IPS-15b (cell line): Measurements from ENCODE around the gene CENPC.
"Not testable (repeated sequence)": the region's sequence is repeated elsewhere in the genome, so short reads cannot be mapped to it uniquely, and the experiment has no call there.

Experiments used
- H3K27me3 ChIP-seq: one replicate; pipeline ENCODE4 v1.6.1; 2013; ENCODE audit warnings: low read length; ENCODE audit not compliant: control insufficient read depth, insufficient read depth
- H3K36me3 ChIP-seq: one replicate; pipeline ENCODE4 v1.6.1; 2013; ENCODE audit warnings: low read length; ENCODE audit not compliant: control insufficient read depth, insufficient read depth
- H3K4me1 ChIP-seq: one replicate; pipeline ENCODE4 v1.6.1; 2013; ENCODE audit warnings: mild to moderate bottlenecking, low read length; ENCODE audit not compliant: control insufficient read depth, insufficient read depth
- H3K4me3 ChIP-seq: one replicate; pipeline ENCODE4 v1.5.1; 2013; ENCODE audit warnings: low read depth, low read length
- H3K9ac ChIP-seq: one replicate; pipeline ENCODE4 v1.6.1; 2013; ENCODE audit warnings: low read depth, mild to moderate bottlenecking, low read length
- H3K9me3 ChIP-seq: one replicate; pipeline ENCODE4 v1.6.1; 2013; ENCODE audit warnings: mild to moderate bottlenecking, low read length; ENCODE audit not compliant: control insufficient read depth, insufficient read depth

The CENPC gene

GRCh38 chr4:67550451-67550850 is 5.1 kb upstream of the CENPC start:
- no peaks in the 10 kb centered on the region for H3K9me3 ChIP-seq

DNA sequence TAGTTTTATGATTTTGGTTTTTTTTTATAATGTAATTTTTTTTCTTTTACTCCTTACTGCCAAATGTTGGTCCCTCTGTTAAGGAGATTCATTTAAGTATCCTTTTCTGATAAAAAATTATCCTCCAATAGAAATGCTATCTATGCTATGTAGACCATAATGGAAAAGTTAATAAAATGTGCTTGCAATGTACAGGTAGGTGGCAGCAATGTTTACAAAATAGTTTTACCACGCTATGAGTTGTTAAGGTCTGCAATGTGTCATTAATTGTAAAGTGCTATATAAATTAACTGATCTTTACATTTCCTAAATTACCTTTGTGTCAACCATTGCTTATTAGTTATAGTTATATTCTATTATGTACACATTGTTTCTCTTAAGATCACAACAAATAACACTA is 3.8 kb upstream of the CENPC start:
- Histone ChIP-seq H3K9me3 (no peaks in the 10 kb centered on the region), H3K36me3 (no peaks in the 10 kb centered on the region), H3K4me1 (no peaks in the 10 kb centered on the region), H3K27me3 (no peaks in the 10 kb centered on the region), H3K9ac (no peak overlapping the region), H3K4me3 (no peak overlapping the region)

More at GRCh38 chr4:67550451-67550850, 5.1 kb upstream of the CENPC start:
- Histone ChIP-seq H3K36me3 (no peaks in the 10 kb centered on the region), H3K27me3 (no peaks in the 10 kb centered on the region), H3K4me3 (no peak overlapping the region), H3K4me1 (no peaks in the 10 kb centered on the region), H3K9ac (no peak overlapping the region)

- Histone ChIP-seq H3K4me1 (no peaks in the 10 kb centered on the region), H3K4me3 (no peak overlapping the region), H3K9me3 (no peaks in the 10 kb centered on the region), H3K27me3 (no peaks in the 10 kb centered on the region), H3K36me3 (no peaks in the 10 kb centered on the region), H3K9ac (no peak overlapping the region)
These were observed 1.7 kb upstream of the CENPC start for GRCh38 chr4:67546971-67547370.

- no peaks in the 10 kb centered on the region for H3K36me3 ChIP-seq
- no peak overlapping the region for H3K9ac ChIP-seq
- H3K4me3 ChIP-seq, result peak overlapping the region; percentile 69
- no peaks in the 10 kb centered on the region for H3K9me3 ChIP-seq
- H3K27me3 ChIP-seq, result no peaks in the 10 kb centered on the region
- no peaks in the 10 kb centered on the region for H3K4me1 ChIP-seq
These were observed 677 bp upstream of the CENPC start for GRCh38 chr4:67546004-67546356.

GRCh38 chr4:67542076-67542475 is 3.2 kb downstream of the CENPC start:
- Histone ChIP-seq H3K4me3 (no peak overlapping the region), H3K9me3 (no peaks in the 10 kb centered on the region), H3K9ac (no peak overlapping the region), H3K36me3 (no peaks in the 10 kb centered on the region), H3K27me3 (no peaks in the 10 kb centered on the region), H3K4me1 (no peaks in the 10 kb centered on the region)

DNA sequence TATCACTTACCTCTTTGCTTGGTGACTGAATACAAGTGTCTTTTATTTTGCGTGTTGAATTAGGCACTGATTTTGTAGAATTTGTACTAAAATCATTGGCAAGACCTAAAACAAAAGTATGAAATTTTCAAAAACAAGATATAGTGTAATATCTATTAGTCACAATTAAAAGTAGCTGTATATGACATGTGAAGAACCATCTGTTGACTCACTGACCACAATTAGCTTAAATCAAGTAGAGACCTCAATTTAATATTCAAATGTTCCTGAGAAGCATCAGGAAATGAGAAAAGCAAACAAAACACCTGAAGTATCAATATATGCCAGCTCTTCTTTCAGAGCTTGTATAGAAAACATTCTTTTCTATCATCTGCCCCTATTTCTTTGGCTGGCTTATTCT is 5.5 kb downstream of the CENPC start:
- H3K36me3 ChIP-seq, result no peaks in the 10 kb centered on the region

DNA sequence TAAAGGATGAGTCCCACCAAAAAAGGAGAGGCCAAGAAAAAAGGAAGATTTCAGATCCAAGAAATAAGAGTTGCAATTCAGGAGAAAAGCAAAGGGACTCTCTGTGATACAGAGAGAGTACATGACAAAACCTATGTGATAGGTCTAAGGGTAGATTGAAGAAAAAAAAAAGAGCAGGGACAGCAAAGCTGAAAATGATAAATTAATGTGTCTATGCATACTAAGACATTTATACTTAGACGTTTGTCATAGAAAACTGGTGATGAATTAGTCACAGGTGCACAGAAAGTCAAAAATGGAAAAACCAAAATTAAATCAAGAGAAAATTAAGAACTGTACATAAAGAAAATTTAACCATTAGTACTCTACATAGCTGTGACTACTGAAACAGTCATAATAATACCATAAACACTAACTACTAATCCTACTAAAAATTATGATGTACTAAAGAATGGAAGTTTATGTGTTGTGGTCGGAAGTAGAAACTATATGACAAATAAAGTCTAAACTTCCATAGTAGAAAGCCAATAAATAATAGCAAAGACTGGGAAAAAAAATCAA is 9.9 kb downstream of the CENPC start:
- H3K9ac ChIP-seq, result no peak overlapping the region
- no peaks in the 10 kb centered on the region for H3K4me1 ChIP-seq
- H3K36me3 ChIP-seq, result peaks cover 9% of the 10 kb centered on the region
- H3K4me3 ChIP-seq, result no peak overlapping the region
- H3K27me3 ChIP-seq, result no peaks in the 10 kb centered on the region
- no peaks in the 10 kb centered on the region for H3K9me3 ChIP-seq

More for the DNA sequence above, 5.5 kb downstream of the CENPC start:
- H3K9ac ChIP-seq, result no peak overlapping the region
- H3K4me1 ChIP-seq, result no peaks in the 10 kb centered on the region
- no peaks in the 10 kb centered on the region for H3K9me3 ChIP-seq
- H3K4me3 ChIP-seq, result no peak overlapping the region
- no peaks in the 10 kb centered on the region for H3K27me3 ChIP-seq

DNA sequence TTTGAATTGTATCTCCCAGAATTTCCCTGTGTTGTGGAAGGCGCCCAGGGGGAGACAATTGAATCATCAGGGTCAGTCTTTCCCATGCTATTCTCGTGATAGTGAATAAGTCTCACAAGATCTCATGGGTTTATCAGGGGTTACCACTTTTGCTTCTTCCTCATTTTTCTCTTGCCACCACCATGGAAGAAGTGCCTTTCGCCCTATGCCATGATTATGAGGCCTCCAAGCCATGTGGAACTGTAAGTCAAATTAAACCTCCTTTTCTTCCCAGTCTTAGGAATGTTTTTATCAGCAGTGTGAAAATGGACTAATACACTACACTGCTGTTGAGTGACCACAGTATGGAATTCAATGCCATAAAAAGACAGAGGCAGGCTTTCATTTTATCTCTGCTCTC is 12.2 kb downstream of the CENPC start:
- no peak overlapping the region for H3K4me3 ChIP-seq
- no peak overlapping the region for H3K9ac ChIP-seq
- H3K4me1 ChIP-seq, result no peaks in the 10 kb centered on the region
- H3K9me3 ChIP-seq, result no peaks in the 10 kb centered on the region
- peaks cover 15% of the 10 kb centered on the region for H3K36me3 ChIP-seq
- H3K27me3 ChIP-seq, result no peaks in the 10 kb centered on the region

- H3K36me3 ChIP-seq, result peaks cover 15% of the 10 kb centered on the region
- not testable (repeated sequence) for H3K27me3 ChIP-seq, H3K9ac ChIP-seq, H3K4me1 ChIP-seq, H3K4me3 ChIP-seq, H3K9me3 ChIP-seq
These were observed 12.9 kb downstream of the CENPC start for GRCh38 chr4:67532397-67532796.

DNA sequence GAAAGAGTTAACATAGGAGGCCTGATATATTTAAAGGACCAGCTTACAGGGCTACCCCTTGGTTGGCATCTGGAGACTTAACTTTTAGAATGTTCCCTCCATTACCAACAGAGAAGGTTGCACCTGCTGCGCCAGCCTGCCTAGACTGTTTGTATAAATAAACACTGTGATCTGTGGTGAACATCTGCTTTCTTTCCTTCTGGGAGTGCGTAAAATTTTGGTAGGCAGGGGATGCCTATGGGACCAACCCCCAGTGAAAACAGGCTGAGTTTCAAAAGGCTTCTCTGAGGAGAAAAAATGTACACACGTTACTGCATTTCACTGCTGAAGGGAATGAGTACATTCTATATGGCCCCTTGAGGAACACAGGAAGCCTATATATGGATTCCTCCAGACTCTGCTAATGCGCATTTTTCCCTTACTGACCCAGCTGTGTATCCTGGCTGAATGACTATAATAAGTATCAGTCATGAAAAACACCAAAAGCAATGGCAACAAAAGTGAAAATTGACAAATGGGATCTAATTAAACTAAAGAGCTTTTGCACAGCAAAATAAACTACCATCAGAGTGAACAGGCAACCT is 13.8 kb downstream of the CENPC start:
- no peaks in the 10 kb centered on the region for H3K9me3 ChIP-seq
- peaks cover 15% of the 10 kb centered on the region for H3K36me3 ChIP-seq
- H3K9ac ChIP-seq, result no peak overlapping the region
- H3K27me3 ChIP-seq, result no peaks in the 10 kb centered on the region
- H3K4me3 ChIP-seq, result no peak overlapping the region
- no peaks in the 10 kb centered on the region for H3K4me1 ChIP-seq

- not testable (repeated sequence) for H3K4me1 ChIP-seq, H3K9ac ChIP-seq, H3K27me3 ChIP-seq, H3K4me3 ChIP-seq, H3K9me3 ChIP-seq, H3K36me3 ChIP-seq
These were observed 21.2 kb downstream of the CENPC start for GRCh38 chr4:67524140-67524539.

DNA sequence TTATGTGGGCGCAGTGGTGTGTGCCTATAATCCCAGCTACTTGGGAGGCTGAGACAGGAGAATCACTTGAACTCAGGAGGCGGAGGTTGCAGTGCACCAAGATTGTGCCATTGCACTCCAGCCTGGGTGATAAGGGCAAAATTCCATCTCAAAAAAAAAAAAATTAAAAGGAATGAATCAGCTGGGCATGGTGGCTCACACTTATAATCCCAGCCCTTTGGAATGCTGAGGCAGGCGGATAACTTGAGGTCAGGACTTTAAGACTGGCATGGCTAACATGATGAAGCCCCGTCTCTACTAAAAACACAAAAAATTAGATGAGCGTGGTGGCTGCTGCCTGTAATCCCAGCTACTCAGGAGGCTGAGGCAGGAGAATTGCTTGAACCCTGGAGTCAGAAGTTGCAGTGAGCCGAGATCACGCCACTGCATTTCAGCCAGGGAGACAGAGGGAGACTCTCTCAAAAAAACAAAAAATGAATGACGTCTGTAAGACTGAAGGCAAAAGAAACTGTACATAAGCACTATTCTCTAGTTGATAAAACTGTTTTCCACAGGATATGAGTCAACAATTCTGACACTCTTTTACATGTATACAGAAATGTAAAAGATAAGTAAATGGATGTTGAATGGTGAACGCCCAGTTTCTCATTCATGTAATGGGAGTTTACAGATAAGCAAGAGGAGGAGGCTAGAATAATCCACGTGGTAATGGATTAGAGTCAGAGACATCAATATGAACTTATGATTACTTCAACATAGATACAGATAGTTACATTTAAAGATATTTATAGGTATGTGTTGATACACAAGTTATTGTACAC is 22.2 kb downstream of the CENPC start:
- Histone ChIP-seq H3K27me3 (no peaks in the 10 kb centered on the region), H3K36me3 (no peaks in the 10 kb centered on the region), H3K9ac (no peak overlapping the region), H3K9me3 (no peaks in the 10 kb centered on the region), H3K4me3 (no peak overlapping the region), H3K4me1 (no peaks in the 10 kb centered on the region)
